ENCODE results near the gene LAPTM5.

- TF ChIP-seq CTCF (IDR thresholded peaks at IDR 0.05; ENCODE audit: insufficient read depth, low read depth, low read length) (no peak), EZH2 (IDR thresholded peaks at IDR 0.05; ENCODE audit: insufficient read depth, low read length) (no peak)
These were observed 8.2 kb upstream of the LAPTM5 start for GRCh38 chr1:30765556-30766434.
